Ectodermal cell (in vitro differentiated cells): ENCODE measurements around the gene IL17F. TPM values are rescaled to one million over a fixed set of nuclear protein-coding genes. Genes with fewer than 3 reads are reported as not detected.

ENCODE experiments used
- H3K27ac ChIP-seq: 2 replicates; pipeline ENCODE4 v1.7.0; 2013; ENCODE audit warnings: mild to moderate bottlenecking, low read depth, low read length; ENCODE audit not compliant: insufficient read depth, poor library complexity, severe bottlenecking
- H3K27me3 ChIP-seq: 2 replicates; pipeline ENCODE4 v1.7.0; 2013; ENCODE audit warnings: mild to moderate bottlenecking, low read length; ENCODE audit not compliant: insufficient read depth, control insufficient read depth, poor library complexity, severe bottlenecking
- H3K36me3 ChIP-seq: one replicate; pipeline ENCODE4 v1.7.0; 2013; ENCODE audit warnings: low read length; ENCODE audit not compliant: control insufficient read depth, insufficient read depth
- H3K4me1 ChIP-seq: one replicate; pipeline ENCODE4 v1.7.0; 2013; ENCODE audit warnings: low read length; ENCODE audit not compliant: control insufficient read depth, insufficient read depth
- H3K4me3 ChIP-seq: 2 replicates; pipeline ENCODE4 v1.7.0; 2013; ENCODE audit warnings: low read depth, low read length, control low read depth; ENCODE audit not compliant: insufficient read depth
- H3K9me3 ChIP-seq: 2 replicates; pipeline ENCODE4 v1.7.0; 2013; ENCODE audit warnings: mild to moderate bottlenecking, low read length, moderate library complexity; ENCODE audit not compliant: control insufficient read depth
- WGBS, 2 experiments: methylation state at CpG; one replicate each; pipeline ENCODE4 v1.1.7; 2013; ENCODE audit warnings: missing lambda C conversion rate in 2 of 2; 5-methylcytosine and 5-hydroxymethylcytosine counted together
- polyA plus RNA-seq, 4 experiments: library from polyadenylated mRNA; stranded (reverse); fragments of 50-300 nt; gene quantifications; one replicate each; pipeline ENCODE4 v1.2.3, GENCODE V29; 2013

Gene IL17F
- polyA plus RNA-seq (2013, experiment 1 of 4): not detected
- not detected for polyA plus RNA-seq (2013, experiment 2 of 4)
- polyA plus RNA-seq (2013, experiment 3 of 4): not detected
- not detected for polyA plus RNA-seq (2013, experiment 4 of 4)

DNA sequence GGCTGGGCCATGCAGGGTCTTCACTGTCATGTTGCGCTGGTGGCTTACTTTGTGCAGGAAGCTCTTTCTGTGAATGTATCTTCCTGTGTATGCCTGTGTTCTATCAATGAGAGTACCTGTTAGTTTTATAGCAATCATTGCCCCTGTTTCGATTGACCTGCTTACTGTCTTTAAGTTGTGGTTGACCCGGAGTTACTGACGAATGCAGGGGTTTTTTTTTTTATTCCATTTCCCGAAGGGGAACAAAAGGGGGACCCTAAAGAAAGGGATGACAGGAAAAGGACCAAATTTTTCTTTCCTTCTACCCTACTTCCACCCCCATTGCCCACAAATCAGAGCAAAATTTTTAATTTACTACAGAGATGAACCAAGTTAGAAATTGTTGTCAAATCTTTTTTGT lies at the start of gene IL17F:
TSS of gene IL17F (minus strand) at position 101 of the 400 bp plus-strand sequence. CDS start at position 30, 71 bp downstream.
- 86 to 91% methylated on average over 5 of the region's 5 CpGs for WGBS, 2 experiments
- H3K9me3 ChIP-seq: no peaks in the 10 kb centered on the region
- no peaks in the 10 kb centered on the region for H3K4me1 ChIP-seq
- no peak within 1 kb of the TSS for H3K4me3 ChIP-seq
- H3K27me3 ChIP-seq: no peaks in the 10 kb centered on the region
- H3K27ac ChIP-seq: no peak within 1 kb of the TSS
- H3K36me3 ChIP-seq: no peaks in the 10 kb centered on the region

DNA sequence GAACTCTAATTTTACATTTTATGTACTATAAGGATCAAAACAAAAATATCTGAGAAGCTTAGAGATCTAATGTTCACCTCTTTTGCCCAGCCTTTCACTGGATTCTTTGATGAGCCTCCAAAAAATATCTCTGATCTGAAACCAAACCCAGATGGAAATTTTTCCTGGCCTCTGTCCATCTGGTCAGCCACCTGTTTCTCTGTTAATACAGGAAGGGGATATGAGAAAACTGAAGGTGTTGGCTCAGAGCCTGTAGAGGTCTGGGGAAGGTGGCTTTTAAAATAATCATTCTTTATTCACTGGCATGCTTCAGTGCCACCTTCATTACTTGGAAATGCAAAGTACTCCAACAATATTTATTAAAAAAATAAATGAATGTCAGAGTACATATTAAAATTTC lies 48.8 kb upstream of the IL17F start:
- no peaks in the 10 kb centered on the region for H3K4me1 ChIP-seq
- no peak overlapping the region for H3K27ac ChIP-seq
- no peaks in the 10 kb centered on the region for H3K36me3 ChIP-seq
- no peak overlapping the region for H3K4me3 ChIP-seq
- H3K27me3 ChIP-seq: no peaks in the 10 kb centered on the region
- no peaks in the 10 kb centered on the region for H3K9me3 ChIP-seq

DNA sequence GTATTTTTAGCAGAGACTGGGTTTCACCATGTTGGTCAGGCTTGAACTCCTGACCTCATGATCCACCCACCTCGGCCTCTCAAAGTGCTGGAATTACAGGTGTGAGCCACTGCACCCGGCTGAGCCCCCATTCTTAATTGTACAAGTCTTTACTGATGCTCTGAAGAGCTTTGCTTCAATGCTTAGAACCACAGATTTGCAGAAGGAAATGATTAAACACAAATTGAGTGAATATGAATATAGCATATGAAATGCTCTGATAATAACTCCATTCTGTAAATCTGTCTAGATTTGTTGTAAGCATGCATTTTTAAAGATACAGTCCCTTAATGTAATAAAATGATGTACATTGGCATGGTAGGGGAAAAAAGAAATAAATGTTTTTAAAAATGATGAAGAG lies 44.5 kb upstream of the IL17F start:
- H3K4me1 ChIP-seq: no peaks in the 10 kb centered on the region
- H3K4me3 ChIP-seq: no peak overlapping the region
- no peak overlapping the region for H3K27ac ChIP-seq
- no peaks in the 10 kb centered on the region for H3K27me3 ChIP-seq
- 87 to 91% methylated on average over 2 of the region's 2 CpGs for WGBS, 2 experiments
- no peaks in the 10 kb centered on the region for H3K36me3 ChIP-seq
- no peaks in the 10 kb centered on the region for H3K9me3 ChIP-seq

DNA sequence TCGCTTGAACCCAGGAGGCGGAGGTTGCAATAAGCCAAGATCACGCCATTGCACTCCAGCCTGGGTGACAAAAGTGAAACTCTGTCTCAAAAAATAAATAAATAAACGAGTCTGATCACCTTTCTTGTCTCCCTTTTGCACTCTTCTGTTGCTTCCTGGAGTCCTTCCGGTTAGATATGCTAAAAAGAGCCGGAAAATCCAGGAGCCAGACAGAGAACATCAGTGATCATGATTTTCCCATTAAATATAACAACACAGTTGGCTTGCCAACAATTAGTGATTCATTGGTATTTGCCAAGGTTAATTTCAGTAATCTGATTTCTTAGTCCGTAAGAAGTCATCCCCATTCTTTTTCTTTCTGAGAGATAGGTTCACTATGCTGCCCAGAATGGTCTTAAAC lies 43.9 kb upstream of the IL17F start:
- no peaks in the 10 kb centered on the region for H3K36me3 ChIP-seq
- no peaks in the 10 kb centered on the region for H3K27me3 ChIP-seq
- no peaks in the 10 kb centered on the region for H3K9me3 ChIP-seq
- no peak overlapping the region for H3K27ac ChIP-seq
- H3K4me1 ChIP-seq: no peaks in the 10 kb centered on the region
- WGBS, 2 experiments: 93 to 94% methylated on average over 7 of the region's 7 CpGs
- H3K4me3 ChIP-seq: no peak overlapping the region

DNA sequence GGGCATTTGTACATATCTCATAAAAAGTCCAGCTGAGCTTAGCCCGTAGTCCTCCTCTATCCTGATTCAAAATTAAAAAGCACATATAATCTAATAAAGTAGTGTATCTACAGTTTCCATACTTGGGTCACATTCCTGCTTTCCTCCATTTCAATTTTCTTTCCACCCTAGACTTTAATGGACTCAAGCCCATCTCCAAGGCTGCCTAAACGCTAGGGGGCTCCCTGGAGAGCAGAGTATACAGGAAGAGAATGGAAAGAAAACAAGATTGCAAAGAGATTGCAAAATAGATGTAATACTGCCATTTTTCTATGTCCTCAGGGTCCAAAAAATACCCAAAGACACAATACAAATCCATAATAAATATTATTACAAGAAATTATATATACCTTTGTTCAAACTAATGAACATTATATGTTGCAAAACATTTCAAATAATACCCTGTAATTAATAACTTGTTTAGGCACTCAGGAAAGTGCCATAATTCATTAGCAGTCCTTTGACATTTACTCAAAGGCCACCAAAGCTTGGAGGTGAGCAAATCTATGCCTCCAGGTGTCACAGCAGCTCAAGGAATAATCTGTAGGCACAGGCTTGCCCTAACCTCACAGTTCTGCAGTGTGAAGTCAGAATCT lies 42.6 kb upstream of the IL17F start:
- 8 to 14% methylated on average over 1 to 2 of the region's 2 CpGs for WGBS, 2 experiments
- H3K36me3 ChIP-seq: peaks cover 10% of the 10 kb centered on the region
- H3K4me1 ChIP-seq: peaks cover 9% of the 10 kb centered on the region
- no peaks in the 10 kb centered on the region for H3K9me3 ChIP-seq
- no peak overlapping the region for H3K4me3 ChIP-seq
- H3K27me3 ChIP-seq: no peaks in the 10 kb centered on the region
- H3K27ac ChIP-seq: no peak overlapping the region

DNA sequence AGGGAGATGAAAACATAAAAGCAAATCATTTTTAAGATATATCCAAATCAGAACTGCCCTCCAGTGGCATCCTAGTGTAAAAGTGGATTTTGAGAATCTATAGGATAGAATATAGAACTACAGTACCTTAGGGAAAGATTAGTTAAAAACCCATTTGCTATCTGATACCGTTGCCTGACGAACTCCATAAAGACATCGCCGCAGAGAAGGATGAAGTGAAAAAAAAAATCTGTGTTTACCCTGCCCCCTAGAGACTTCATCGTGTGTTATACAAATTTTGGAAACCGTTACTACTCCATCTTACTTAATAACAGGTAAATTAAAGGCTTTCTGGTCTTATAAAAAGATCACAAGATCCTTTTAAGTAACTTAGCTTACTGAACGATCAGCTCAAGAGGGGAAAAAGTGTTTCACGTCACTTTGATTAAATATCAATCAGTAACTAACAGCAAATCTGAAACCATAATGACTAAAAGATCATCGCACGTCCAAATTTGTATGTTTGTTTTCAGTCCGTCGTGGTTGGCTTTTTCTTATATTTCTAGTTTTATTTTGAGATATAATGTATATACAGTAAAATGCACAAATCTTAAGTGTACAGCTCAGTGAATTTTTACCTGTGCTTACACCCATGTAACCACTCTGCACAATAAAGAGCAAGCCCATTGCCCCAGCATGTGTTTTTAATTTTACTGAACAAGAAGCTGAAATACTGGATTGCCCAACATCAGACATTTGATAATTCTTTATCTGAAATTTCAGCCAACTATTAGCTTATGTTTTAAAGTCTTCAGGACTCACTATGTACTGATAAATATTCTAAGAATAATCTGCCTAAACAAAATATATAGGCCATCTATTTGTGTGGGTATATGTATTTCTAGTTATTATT lies 41.1 kb upstream of the IL17F start:
- peak overlapping the region; percentile 84 for H3K4me3 ChIP-seq
- peaks cover 11% of the 10 kb centered on the region for H3K4me1 ChIP-seq
- WGBS, 2 experiments: 35 to 45% methylated on average over 8 to 10 of the region's 12 CpGs
- no peaks in the 10 kb centered on the region for H3K27me3 ChIP-seq
- H3K9me3 ChIP-seq: no peaks in the 10 kb centered on the region
- peaks cover 23% of the 10 kb centered on the region for H3K36me3 ChIP-seq
- H3K27ac ChIP-seq: peak overlapping the region; percentile 31

DNA sequence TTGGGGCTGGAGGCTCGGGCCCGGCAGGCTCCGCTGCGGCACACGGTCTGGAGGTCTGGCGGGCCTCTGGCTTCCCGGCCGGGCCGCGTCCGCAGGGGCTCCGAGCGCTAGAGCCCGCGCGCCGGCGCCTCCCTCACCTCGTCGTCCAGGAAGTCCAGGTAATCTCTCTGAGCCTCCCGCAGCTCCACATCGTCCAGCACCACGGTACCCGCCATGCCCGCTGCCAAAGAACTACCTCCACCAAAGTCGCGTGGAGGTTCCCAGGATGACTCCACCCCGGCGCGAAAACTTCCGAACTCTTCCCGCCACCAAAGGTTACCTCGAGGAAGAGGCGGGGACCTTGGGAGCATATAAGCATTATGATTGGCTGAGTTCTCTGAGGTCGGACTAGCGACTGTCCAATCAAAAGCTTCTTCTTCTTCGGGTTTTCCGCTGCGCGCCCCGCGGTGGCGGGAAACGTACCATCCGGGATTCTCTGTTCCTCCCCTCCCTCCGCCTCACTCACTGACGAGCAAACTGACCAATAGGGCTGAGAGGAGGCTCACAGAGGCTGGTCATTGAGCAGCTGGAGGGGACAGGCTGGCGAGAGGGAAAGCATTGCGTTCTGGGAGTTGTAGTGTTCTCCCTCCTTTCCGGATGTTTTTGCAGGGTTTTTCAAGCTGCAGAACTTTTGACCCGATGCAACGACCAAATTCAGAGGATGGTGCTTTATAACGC lies 40.3 kb upstream of the IL17F start, which contains the start of gene MCM3:
TSS of gene MCM3 (minus strand) at position 283 of the 717 bp plus-strand sequence. CDS start at position 215, 68 bp downstream.
- Histone ChIP-seq H3K4me3 (peak within 1 kb of the TSS; percentile 84), H3K27me3 (no peaks in the 10 kb centered on the region), H3K4me1 (peaks cover 11% of the 10 kb centered on the region), H3K27ac (peak within 1 kb of the TSS; percentile 93), H3K9me3 (no peaks in the 10 kb centered on the region), H3K36me3 (peaks cover 31% of the 10 kb centered on the region)
- WGBS, 2 experiments: 0% methylated on average over 49 to 52 of the region's 53 CpGs

DNA sequence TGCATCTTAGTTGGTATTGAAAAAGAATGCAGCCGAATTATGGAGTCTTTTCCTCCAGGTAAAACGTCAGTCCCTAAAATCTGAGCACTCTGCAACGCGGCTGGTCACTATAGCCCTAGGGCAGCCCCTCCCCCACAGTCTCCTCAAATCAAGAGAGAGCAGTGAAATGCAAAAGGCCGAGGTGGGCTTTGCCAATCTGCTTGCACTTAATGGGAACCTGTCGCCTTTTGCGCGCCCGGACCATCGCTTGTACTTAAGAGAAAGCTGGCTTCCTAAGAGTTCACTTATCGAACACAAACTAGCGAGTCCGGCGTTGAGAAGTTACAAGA lies 39.8 kb upstream of the IL17F start:
- Histone ChIP-seq H3K27me3 (no peaks in the 10 kb centered on the region), H3K4me3 (peak overlapping the region; percentile 84), H3K9me3 (no peaks in the 10 kb centered on the region), H3K36me3 (peaks cover 36% of the 10 kb centered on the region), H3K27ac (peak overlapping the region; percentile 93), H3K4me1 (peaks cover 11% of the 10 kb centered on the region)
- WGBS, 2 experiments: 0 to 1% methylated on average over 14 of the region's 14 CpGs

DNA sequence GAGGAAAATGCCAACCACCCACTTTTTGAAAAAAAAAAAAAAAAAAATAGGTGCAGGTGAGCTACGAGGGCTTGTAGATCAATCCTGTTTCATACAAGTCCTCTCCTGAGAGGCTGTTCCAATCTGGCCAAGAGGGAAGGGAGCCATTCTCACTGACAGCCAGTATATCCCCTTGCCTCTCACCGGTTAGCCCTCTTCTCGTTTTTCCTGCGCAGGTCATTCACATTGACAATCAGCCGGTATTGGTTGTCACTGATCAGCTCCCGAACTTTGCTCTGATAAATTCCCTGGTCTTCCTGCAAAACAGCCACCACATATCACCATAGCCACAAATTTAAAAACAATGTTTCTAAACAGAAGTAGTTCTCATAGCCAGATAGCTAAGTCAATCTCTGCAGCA lies 38.8 kb upstream of the IL17F start:
- H3K27ac ChIP-seq: no peak overlapping the region
- no peaks in the 10 kb centered on the region for H3K9me3 ChIP-seq
- no peaks in the 10 kb centered on the region for H3K27me3 ChIP-seq
- H3K4me3 ChIP-seq: peak overlapping the region; percentile 84
- H3K36me3 ChIP-seq: peaks cover 46% of the 10 kb centered on the region
- 72 to 74% methylated on average over 6 of the region's 6 CpGs for WGBS, 2 experiments
- peaks cover 11% of the 10 kb centered on the region for H3K4me1 ChIP-seq

DNA sequence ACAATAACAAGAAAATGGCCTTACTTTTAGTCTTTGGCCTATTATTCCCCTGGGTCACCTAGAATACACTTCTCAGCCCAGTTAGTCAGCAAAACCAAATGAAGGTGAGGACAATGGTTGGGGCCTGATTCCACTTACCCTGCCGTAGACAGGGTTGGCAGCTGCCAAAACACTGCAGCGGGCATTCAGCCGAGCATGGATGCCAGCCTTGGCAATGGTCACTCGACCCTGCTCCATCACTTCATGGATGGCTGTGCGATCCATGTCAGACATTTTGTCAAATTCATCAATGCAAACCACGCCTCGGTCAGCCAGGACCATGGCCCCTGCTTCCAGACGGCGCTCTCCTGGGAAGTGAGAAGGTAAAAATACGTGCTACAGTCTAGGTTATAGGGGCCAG lies 31.8 kb upstream of the IL17F start:
- H3K4me3 ChIP-seq: no peak overlapping the region
- peaks cover 83% of the 10 kb centered on the region for H3K36me3 ChIP-seq
- 95 to 96% methylated on average over 10 of the region's 10 CpGs for WGBS, 2 experiments
- H3K4me1 ChIP-seq: no peaks in the 10 kb centered on the region
- H3K27ac ChIP-seq: no peak overlapping the region
- no peaks in the 10 kb centered on the region for H3K9me3 ChIP-seq
- H3K27me3 ChIP-seq: no peaks in the 10 kb centered on the region
